Osteocyte (in vitro differentiated cells): ENCODE data around the gene DLG2. TPM values are rescaled to one million over a fixed set of nuclear protein-coding genes. Genes with fewer than 3 reads are reported as not detected.

Experiments used
- DNase-seq: peaks from one replicate; pipeline ENCODE4 v3.0.0; 2021; ENCODE audit warnings: mixed read lengths; ENCODE audit not compliant: unreplicated experiment; ENCODE audit errors: extremely low spot score
- H3K27ac Mint-ChIP-seq: one replicate; pipeline ENCODE4 v1.8.0; 2021; ENCODE audit warnings: mild to moderate bottlenecking, mixed read lengths; ENCODE audit not compliant: unreplicated experiment
- H3K27me3 Mint-ChIP-seq: one replicate; pipeline ENCODE4 v1.8.0; 2021; ENCODE audit warnings: mixed read lengths; ENCODE audit not compliant: unreplicated experiment
- H3K36me3 Mint-ChIP-seq: one replicate; pipeline ENCODE4 v1.8.0; 2021; ENCODE audit warnings: mixed read lengths; ENCODE audit not compliant: unreplicated experiment
- H3K4me1 Mint-ChIP-seq: one replicate; pipeline ENCODE4 v1.8.0; 2021; ENCODE audit warnings: mixed read lengths; ENCODE audit not compliant: unreplicated experiment
- H3K4me3 Mint-ChIP-seq: one replicate; pipeline ENCODE4 v1.8.0; 2021; ENCODE audit warnings: mild to moderate bottlenecking, moderate library complexity, mixed read lengths; ENCODE audit not compliant: unreplicated experiment
- H3K9me3 Mint-ChIP-seq: one replicate; pipeline ENCODE4 v1.8.0; 2021; ENCODE audit warnings: mixed read lengths; ENCODE audit not compliant: unreplicated experiment
- CTCF ChIP-seq: fragments of 200-600 bp; sonication (generic); IDR thresholded peaks from 2 replicates; pipeline ENCODE4 v1.5.0; 2021; ENCODE audit warnings: antibody characterized with exemption, mild to moderate bottlenecking, moderate library complexity
- total RNA-seq: library from RNA; stranded (reverse); gene quantifications from 2 replicates; pipeline ENCODE4 v1.2.1, GENCODE V29; 2021

Gene DLG2
- total RNA-seq, 1 donor from 2014 or later, result 2.1 TPM

GRCh38 chr11:85666687-85667086, 39.5 kb upstream of the DLG2 start:
- Mint-ChIP-seq H3K4me1 (peaks cover 18% of the 10 kb centered on the region), H3K4me3 (no peak overlapping the region), H3K9me3 (no peaks in the 10 kb centered on the region), H3K27ac (no peak overlapping the region), H3K36me3 (peaks cover 4% of the 10 kb centered on the region), H3K27me3 (no peaks in the 10 kb centered on the region)
- no peak for TF ChIP-seq CTCF
- DNase-seq, result no peak

DNA sequence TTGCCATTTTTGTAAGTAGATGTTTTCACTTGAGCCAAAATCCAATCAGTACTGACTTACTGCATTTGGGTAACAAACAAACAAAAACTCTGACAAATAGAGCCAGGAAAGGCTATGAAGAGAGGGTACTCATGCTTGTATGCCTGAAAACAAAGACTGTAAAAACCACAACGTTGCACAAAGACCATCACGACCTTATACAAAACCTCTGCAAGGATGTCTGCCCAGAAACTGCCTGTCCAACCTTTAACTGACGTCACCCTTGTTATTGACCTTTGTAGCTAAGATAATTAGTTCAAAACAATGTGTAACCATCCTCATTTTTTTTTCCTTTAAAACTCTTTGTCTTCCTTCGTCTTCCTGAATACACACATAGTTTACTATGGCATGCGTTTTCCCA, 38.6 kb upstream of the DLG2 start:
- H3K27ac Mint-ChIP-seq, result peak overlapping the region; percentile 98
- H3K4me1 Mint-ChIP-seq, result peaks cover 27% of the 10 kb centered on the region
- no peak for DNase-seq
- H3K9me3 Mint-ChIP-seq, result no peaks in the 10 kb centered on the region
- no peaks in the 10 kb centered on the region for H3K27me3 Mint-ChIP-seq
- H3K36me3 Mint-ChIP-seq, result peaks cover 9% of the 10 kb centered on the region
- TF ChIP-seq CTCF, result no peak
- H3K4me3 Mint-ChIP-seq, result peak overlapping the region; percentile 26

DNA sequence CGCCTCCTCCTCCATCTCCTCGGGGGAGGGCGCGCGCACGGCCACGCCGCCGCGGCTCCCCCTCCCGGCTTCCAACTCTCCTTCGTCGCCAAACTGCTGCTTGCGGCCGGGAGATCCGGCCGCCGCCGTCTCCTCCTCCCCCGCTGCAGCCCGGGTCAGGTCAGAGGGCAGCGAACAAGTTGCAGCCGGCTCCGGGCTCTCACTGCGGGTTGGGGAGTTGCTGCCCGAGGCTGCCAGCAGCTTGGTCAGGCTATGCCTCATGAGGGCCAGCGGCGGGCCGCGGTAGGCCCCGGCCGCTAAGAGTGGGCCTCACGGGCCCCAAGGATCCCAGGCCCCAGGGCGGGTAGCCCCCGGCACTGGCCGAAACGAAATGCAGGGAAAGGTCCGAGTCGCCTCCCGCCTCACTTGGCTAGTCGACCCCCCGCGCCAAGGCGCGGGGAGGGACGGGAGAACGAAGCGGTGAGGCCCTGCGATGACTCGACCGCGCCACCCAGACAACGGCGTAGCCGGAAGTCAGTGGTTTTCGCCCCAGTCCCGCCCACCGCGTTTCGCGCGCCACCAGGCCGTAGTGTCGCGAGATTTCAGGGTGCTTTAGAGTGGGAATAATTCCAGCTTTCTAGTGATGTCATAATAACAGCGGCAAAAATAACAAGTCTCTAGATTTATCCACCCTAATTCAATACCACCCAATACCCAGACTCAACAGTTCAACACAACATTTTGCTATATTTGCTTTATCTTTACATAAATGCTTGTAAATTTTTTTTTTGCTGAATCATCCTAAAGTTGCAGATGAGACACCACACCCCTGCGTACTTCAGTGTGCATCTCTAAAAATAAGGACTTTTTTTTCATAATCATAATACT, 37.7 kb upstream of the DLG2 start, which contains the start of gene CREBZF:
TSS of gene CREBZF (minus strand) at position 515 of the 867 bp plus-strand sequence. CDS start at position 261, 254 bp downstream.
- Mint-ChIP-seq H3K4me3 (peak within 1 kb of the TSS; percentile 96), H3K27me3 (no peaks in the 10 kb centered on the region), H3K36me3 (peaks cover 15% of the 10 kb centered on the region), H3K27ac (peak within 1 kb of the TSS; percentile 98), H3K4me1 (peaks cover 36% of the 10 kb centered on the region), H3K9me3 (no peaks in the 10 kb centered on the region)
- peak; percentile 99 for DNase-seq
- no peak for TF ChIP-seq CTCF

DNA sequence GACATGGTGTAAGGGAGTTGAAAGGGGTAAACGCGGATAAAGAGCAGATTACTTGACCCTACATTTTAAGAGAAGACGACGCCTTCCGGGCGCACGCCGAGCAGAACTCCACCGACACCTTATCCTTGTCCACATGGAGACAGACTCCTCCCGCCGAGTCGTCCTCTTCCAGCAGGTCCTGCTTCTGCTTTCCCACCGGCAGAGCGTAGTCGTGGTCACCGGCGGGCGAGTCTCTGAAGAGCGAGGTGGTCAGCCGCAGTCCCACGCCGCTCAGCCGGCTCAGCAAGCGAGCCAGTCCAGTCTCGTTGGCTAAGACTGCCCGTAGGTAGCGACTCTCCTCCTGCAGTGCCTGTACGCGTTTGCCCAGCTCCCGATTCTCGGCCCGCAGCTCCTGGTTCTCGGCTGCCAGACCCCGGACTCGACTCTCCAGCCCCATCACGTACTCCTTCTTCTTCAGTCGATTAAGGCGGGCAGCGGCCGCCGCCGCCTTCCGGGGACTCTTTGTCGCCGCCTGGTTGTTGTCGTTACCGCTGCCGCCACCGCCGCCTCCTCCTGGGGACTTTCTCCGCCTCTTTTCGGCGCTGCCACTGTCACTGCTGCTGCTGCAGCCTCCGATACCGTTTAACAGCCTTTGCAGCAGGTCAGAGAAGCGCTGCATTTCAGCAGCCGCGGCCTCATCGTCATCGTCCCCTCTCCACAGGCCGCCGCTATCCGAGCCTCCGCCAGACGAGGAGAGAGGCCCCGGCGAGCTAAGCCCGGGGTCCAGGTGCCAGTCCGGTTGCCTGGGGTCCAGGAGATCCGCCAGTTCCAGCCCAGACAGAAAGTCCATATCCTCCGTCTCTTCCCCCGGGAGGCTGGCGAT, 36.8 kb upstream of the DLG2 start:
- peak overlapping the region; percentile 98 for H3K27ac Mint-ChIP-seq
- peaks cover 41% of the 10 kb centered on the region for H3K4me1 Mint-ChIP-seq
- no peaks in the 10 kb centered on the region for H3K27me3 Mint-ChIP-seq
- peak; percentile 62 for TF ChIP-seq CTCF
- no peaks in the 10 kb centered on the region for H3K9me3 Mint-ChIP-seq
- H3K36me3 Mint-ChIP-seq, result peaks cover 21% of the 10 kb centered on the region
- peak overlapping the region; percentile 96 for H3K4me3 Mint-ChIP-seq
- peak; percentile 87 for DNase-seq
